ENCODE measurements around the gene CDH8. TPM values are rescaled to one million over a fixed set of nuclear protein-coding genes. Genes with fewer than 3 reads are reported as not detected.

The CDH8 gene
- 0.05 TPM in 1 of 2 replicates, not detected in the other for total RNA-seq (2014; rRNA removed; shearing (Covaris generic))

DNA sequence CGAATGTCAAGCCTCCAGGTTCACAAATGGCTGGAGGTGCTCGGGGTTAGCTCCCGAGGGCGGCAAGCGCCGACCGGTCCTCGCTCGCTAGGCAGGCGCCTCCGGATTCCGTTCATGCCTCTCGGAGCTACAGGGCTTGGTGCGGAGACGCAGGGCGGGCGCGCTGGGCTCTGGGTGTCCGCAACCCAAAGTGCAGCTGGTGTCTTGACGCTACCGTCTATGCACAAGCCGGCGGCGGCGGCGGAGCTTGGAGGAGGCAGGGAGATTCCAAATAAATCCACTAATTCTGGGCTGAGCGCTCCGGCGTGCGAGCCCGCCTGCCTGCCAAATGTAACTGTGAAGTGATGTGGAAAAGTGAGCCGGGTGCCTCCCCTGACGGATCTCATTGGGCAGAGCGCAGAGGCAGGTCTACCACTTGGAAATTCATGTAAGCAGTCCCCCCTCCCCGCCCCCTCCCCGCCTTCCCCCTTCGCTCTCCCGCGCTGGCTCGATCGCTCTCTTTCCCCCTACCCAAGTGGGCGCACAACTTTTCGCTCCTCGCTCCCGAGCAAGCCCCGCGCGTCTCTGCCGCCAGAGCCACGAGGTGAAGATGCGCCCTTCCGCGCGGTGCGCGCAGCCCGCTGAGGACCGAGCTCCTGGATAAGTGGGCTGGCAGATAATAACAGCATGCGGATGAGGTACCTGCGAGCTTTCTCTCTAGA is at the start of gene CDH8:
Gene CDH8 (minus strand): TSS at position 338 of the 701 bp plus-strand sequence. CDS start 15,035 bp downstream, outside the sequence.
- no peak within 1 kb of the TSS for H3K4me3 ChIP-seq
- H3K27ac ChIP-seq: no peak within 1 kb of the TSS
- DNase-seq (ENCODE audit: low read depth in 1 of 2, low spot score in 2 of 2): no peak
- no peaks in the 10 kb centered on the region for H3K4me1 ChIP-seq (replicated peaks)
- 0 out of 2 replicates have a peak, but pooled peaks cover 3% of the 10 kb centered on the region for H3K9me3 ChIP-seq (replicated peaks)
- H3K36me3 ChIP-seq: no peaks in the 10 kb centered on the region
- no peaks in the 10 kb centered on the region for H3K27me3 ChIP-seq (replicated peaks)

- Histone ChIP-seq H3K27ac (no peak overlapping the region), H3K27me3 (replicated peaks) (no peaks in the 10 kb centered on the region), H3K36me3 (no peaks in the 10 kb centered on the region), H3K4me3 (no peak overlapping the region), H3K9me3 (replicated peaks) (no peaks in the 10 kb centered on the region; the same call in 1 of the 2 replicates), H3K4me1 (replicated peaks) (no peaks in the 10 kb centered on the region)
- no peak for DNase-seq (ENCODE audit: low read depth in 1 of 2, low spot score in 2 of 2)
Observed at GRCh38 chr16:62079236-62079635, 43.0 kb upstream of the CDH8 start.

- H3K36me3 ChIP-seq: no peaks in the 10 kb centered on the region
Observed at GRCh38 chr16:62077998-62078397, 41.8 kb upstream of the CDH8 start.

DNA sequence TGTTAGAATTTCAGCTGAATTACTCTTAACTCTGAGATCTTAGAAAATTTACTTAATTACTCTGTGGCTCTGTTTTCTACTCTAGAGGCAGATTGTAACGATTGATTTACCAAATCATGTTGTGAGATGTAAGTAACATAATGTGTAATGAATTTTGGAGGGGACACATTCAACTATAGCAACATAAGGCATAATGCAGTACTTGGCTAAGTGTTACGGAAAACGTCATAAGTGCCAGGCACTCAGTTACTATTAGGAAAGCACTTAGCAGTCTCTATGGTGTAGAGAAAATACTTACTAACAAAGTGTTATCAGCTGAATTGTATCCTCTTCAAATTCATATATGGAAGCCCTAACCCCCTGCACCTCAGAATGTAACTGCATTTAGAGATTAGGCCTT is 40.6 kb upstream of the CDH8 start:
- no peaks in the 10 kb centered on the region for H3K27me3 ChIP-seq (replicated peaks)
- H3K4me1 ChIP-seq (replicated peaks): no peaks in the 10 kb centered on the region
- no peak for DNase-seq (ENCODE audit: low read depth in 1 of 2, low spot score in 2 of 2)
- no peaks in the 10 kb centered on the region for H3K36me3 ChIP-seq
- no peak overlapping the region for H3K27ac ChIP-seq
- H3K4me3 ChIP-seq: no peak overlapping the region
- H3K9me3 ChIP-seq (replicated peaks): peaks cover 3% of the 10 kb centered on the region; the same call in 1 of the 2 replicates

More at GRCh38 chr16:62077998-62078397, 41.8 kb upstream of the CDH8 start:
- no peak for DNase-seq (ENCODE audit: low read depth in 1 of 2, low spot score in 2 of 2)
- no peak overlapping the region for H3K27ac ChIP-seq
- no peak overlapping the region for H3K4me3 ChIP-seq
- H3K27me3 ChIP-seq (replicated peaks): no peaks in the 10 kb centered on the region
- no peaks in the 10 kb centered on the region; the same call in 1 of the 2 replicates for H3K9me3 ChIP-seq (replicated peaks)
- no peaks in the 10 kb centered on the region for H3K4me1 ChIP-seq (replicated peaks)

GRCh38 chr16:62068747-62069146 is 32.5 kb upstream of the CDH8 start:
- no peak for DNase-seq (ENCODE audit: low read depth in 1 of 2, low spot score in 2 of 2)
- H3K9me3 ChIP-seq (replicated peaks): peaks cover 3% of the 10 kb centered on the region; the same call in 1 of the 2 replicates
- H3K27me3 ChIP-seq (replicated peaks): no peaks in the 10 kb centered on the region
- H3K4me3 ChIP-seq: no peak overlapping the region
- no peaks in the 10 kb centered on the region for H3K36me3 ChIP-seq
- H3K27ac ChIP-seq: no peak overlapping the region
- no peaks in the 10 kb centered on the region for H3K4me1 ChIP-seq (replicated peaks)

- H3K9me3 ChIP-seq (replicated peaks): peaks cover 3% of the 10 kb centered on the region; the same call in 1 of the 2 replicates
- H3K4me1 ChIP-seq (replicated peaks): no peaks in the 10 kb centered on the region
- H3K27me3 ChIP-seq (replicated peaks): no peaks in the 10 kb centered on the region
- DNase-seq (ENCODE audit: low read depth in 1 of 2, low spot score in 2 of 2): no peak
- no peak overlapping the region for H3K4me3 ChIP-seq
- no peaks in the 10 kb centered on the region for H3K36me3 ChIP-seq
- no peak overlapping the region for H3K27ac ChIP-seq
Observed at GRCh38 chr16:62067981-62068380, 31.7 kb upstream of the CDH8 start.

GRCh38 chr16:62067182-62067581 is 30.9 kb upstream of the CDH8 start:
- no peak for DNase-seq (ENCODE audit: low read depth in 1 of 2, low spot score in 2 of 2)
- Histone ChIP-seq H3K36me3 (no peaks in the 10 kb centered on the region), H3K27ac (no peak overlapping the region), H3K9me3 (replicated peaks) (no peaks in the 10 kb centered on the region), H3K27me3 (replicated peaks) (no peaks in the 10 kb centered on the region), H3K4me1 (replicated peaks) (no peaks in the 10 kb centered on the region), H3K4me3 (no peak overlapping the region)

- H3K36me3 ChIP-seq: no peaks in the 10 kb centered on the region
- no peak overlapping the region for H3K4me3 ChIP-seq
- no peak overlapping the region for H3K27ac ChIP-seq
- H3K27me3 ChIP-seq (replicated peaks): no peaks in the 10 kb centered on the region
- DNase-seq (ENCODE audit: low read depth in 1 of 2, low spot score in 2 of 2): no peak
- H3K9me3 ChIP-seq (replicated peaks): no peaks in the 10 kb centered on the region
- no peaks in the 10 kb centered on the region for H3K4me1 ChIP-seq (replicated peaks)
Observed at GRCh38 chr16:62066747-62067146, 30.5 kb upstream of the CDH8 start.

DNA sequence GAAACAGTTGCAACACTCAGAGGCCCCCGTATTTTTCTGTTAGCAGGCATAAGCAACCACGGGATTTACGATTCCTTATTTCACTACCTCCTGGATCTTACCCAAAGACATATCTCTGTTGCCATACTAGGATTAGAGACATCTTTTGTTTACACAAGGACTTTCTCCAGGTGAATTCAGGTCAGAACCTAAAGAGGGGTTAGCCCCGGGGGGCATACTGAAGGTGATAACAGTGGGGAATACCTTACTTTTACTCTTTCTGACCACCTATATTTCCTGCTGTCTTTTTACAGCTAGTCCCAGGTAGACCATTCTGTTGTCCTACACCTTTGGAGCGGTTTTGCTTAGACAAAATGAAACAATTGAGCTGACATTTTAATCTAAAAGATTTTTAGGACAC is 27.9 kb upstream of the CDH8 start:
- H3K27me3 ChIP-seq (replicated peaks): no peaks in the 10 kb centered on the region
- no peak overlapping the region for H3K4me3 ChIP-seq
- no peak overlapping the region for H3K27ac ChIP-seq
- DNase-seq (ENCODE audit: low read depth in 1 of 2, low spot score in 2 of 2): no peak
- no peaks in the 10 kb centered on the region for H3K9me3 ChIP-seq (replicated peaks)
- no peaks in the 10 kb centered on the region for H3K36me3 ChIP-seq
- H3K4me1 ChIP-seq (replicated peaks): no peaks in the 10 kb centered on the region

DNA sequence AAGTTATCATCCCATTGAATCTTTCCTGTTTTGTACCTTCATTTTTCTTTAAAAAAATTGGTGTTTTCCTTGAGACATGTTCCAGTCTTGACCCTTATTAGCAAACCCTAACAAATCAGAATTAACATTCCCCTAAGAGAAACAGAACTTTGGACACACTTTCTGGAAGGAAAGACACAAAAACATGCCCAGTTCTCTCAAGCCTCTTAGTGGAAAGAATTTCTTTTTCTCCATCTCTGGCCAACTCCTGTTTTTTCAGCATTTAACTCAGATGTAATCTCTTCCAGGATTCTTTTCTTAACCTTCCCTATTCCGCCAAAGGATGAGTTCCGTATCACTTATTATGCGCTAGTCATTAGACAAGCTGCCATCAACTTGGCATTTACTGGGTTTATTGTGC is 23.9 kb upstream of the CDH8 start:
- H3K9me3 ChIP-seq (replicated peaks): no peaks in the 10 kb centered on the region

GRCh38 chr16:62059527-62059926 is 23.3 kb upstream of the CDH8 start:
- no peaks in the 10 kb centered on the region for H3K4me1 ChIP-seq (replicated peaks)
- DNase-seq (ENCODE audit: low read depth in 1 of 2, low spot score in 2 of 2): no peak
- no peaks in the 10 kb centered on the region for H3K9me3 ChIP-seq (replicated peaks)
- H3K4me3 ChIP-seq: no peak overlapping the region
- H3K27me3 ChIP-seq (replicated peaks): no peaks in the 10 kb centered on the region
- no peak overlapping the region for H3K27ac ChIP-seq
- no peaks in the 10 kb centered on the region for H3K36me3 ChIP-seq

More for the DNA sequence above, 23.9 kb upstream of the CDH8 start:
- no peak overlapping the region for H3K27ac ChIP-seq
- DNase-seq (ENCODE audit: low read depth in 1 of 2, low spot score in 2 of 2): no peak
- H3K36me3 ChIP-seq: no peaks in the 10 kb centered on the region
- no peak overlapping the region for H3K4me3 ChIP-seq
- no peaks in the 10 kb centered on the region for H3K27me3 ChIP-seq (replicated peaks)
- H3K4me1 ChIP-seq (replicated peaks): no peaks in the 10 kb centered on the region

DNA sequence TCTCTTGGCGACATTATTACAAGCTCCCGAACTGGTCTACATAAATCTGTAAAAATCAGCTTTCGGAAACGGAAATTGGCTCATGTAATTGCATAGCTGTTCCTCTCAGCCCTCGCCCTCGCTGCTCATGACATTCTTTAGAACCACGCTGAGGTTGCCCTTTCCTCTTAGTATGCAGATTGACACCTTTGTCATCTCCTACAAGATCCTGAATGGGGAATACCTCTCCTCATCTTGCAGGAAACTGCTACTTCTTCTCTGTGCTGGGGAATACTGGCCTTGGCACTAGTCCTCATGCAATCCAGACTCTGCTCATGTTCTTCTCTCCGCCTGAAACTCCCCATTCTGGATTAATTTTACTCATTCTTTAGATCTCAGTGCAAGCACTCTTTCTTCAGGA is 22.2 kb upstream of the CDH8 start:
- no peaks in the 10 kb centered on the region for H3K9me3 ChIP-seq (replicated peaks)
- H3K4me3 ChIP-seq: no peak overlapping the region
- no peak for DNase-seq (ENCODE audit: low read depth in 1 of 2, low spot score in 2 of 2)
- H3K27me3 ChIP-seq (replicated peaks): no peaks in the 10 kb centered on the region
- no peak overlapping the region for H3K27ac ChIP-seq
- no peaks in the 10 kb centered on the region for H3K4me1 ChIP-seq (replicated peaks)
- H3K36me3 ChIP-seq: no peaks in the 10 kb centered on the region

DNA sequence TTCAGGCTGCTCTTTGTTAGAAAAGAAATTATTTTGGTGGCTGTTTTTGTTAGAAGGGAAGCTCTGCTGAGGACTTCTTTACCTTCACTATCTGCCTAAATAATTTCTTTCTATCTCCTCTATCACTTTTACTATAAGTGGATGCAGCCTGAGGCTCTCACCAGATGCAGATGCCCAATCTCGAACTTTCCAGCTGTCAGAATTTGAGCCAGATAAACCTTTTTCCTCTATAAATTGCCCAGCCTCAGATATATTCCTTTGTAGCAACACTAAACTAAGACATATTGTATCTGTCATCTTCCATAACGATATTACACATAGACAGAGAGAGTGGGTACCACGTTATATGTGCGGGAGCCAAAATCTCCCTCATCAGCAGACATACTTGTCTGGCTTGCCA is 15.7 kb upstream of the CDH8 start:
- Histone ChIP-seq H3K4me1 (replicated peaks) (no peaks in the 10 kb centered on the region), H3K4me3 (no peak overlapping the region)

DNA sequence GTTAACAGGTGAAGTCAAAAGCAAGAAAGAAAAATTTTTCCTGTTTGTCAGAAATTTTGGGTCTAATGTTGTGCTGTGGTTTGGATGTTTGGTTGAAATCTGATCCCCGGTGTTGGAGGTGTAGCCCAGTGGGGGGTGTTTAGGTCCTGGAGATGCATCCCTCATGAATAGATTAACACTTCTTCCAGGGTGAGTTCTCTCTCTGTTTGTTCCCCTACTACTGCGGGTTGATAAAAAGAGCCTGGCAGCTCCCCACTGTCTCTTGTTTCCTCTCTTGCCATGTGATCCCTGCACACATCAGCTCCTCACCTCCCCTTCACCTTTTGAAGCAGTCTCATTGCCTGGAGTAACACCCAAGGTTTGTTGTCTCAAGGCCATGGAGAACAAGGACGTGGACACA is 14.6 kb upstream of the CDH8 start:
- DNase-seq (ENCODE audit: low read depth in 1 of 2, low spot score in 2 of 2): no peak
- Histone ChIP-seq H3K27ac (no peak overlapping the region), H3K27me3 (replicated peaks) (no peaks in the 10 kb centered on the region), H3K4me3 (no peak overlapping the region), H3K9me3 (replicated peaks) (no peaks in the 10 kb centered on the region), H3K4me1 (replicated peaks) (no peaks in the 10 kb centered on the region), H3K36me3 (no peaks in the 10 kb centered on the region)

More for the DNA sequence above, 15.7 kb upstream of the CDH8 start:
- DNase-seq (ENCODE audit: low read depth in 1 of 2, low spot score in 2 of 2): no peak
- Histone ChIP-seq H3K9me3 (replicated peaks) (no peaks in the 10 kb centered on the region), H3K36me3 (no peaks in the 10 kb centered on the region), H3K27ac (no peak overlapping the region), H3K27me3 (replicated peaks) (no peaks in the 10 kb centered on the region)

DNA sequence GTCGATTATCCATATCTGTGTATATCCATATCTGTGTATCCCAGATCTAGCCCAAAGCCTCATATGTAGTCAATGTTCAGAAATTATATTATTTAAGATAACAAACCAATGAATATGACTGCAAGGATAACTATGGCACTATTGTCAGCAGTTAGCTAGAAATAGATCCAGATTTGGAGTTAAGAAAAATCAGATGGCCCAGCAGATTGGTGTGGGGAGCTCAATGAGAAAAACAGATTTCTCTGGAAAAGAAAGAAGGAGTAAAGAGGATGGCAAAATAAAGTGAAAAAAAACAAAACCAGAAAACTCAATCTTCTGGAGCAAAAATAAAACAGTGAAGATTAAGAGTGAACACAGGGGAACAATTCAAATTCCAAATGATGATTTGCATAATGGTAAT is 10.6 kb upstream of the CDH8 start:
- H3K27ac ChIP-seq: no peak overlapping the region
- no peak overlapping the region for H3K4me3 ChIP-seq
- DNase-seq (ENCODE audit: low read depth in 1 of 2, low spot score in 2 of 2): no peak
- H3K9me3 ChIP-seq (replicated peaks): no peaks in the 10 kb centered on the region
- no peaks in the 10 kb centered on the region for H3K36me3 ChIP-seq
- no peaks in the 10 kb centered on the region for H3K27me3 ChIP-seq (replicated peaks)
- H3K4me1 ChIP-seq (replicated peaks): no peaks in the 10 kb centered on the region
